Measurements from ENCODE around the gene INSYN1. TPM values are rescaled to one million over a fixed set of nuclear protein-coding genes. Genes with fewer than 3 reads are reported as not detected.

Gene INSYN1
- total and polyA plus RNA-seq, 9 of the 15 experiments (the other 6 are each of a cell fraction or from before 2014, with no cell fraction given): not detected

DNA sequence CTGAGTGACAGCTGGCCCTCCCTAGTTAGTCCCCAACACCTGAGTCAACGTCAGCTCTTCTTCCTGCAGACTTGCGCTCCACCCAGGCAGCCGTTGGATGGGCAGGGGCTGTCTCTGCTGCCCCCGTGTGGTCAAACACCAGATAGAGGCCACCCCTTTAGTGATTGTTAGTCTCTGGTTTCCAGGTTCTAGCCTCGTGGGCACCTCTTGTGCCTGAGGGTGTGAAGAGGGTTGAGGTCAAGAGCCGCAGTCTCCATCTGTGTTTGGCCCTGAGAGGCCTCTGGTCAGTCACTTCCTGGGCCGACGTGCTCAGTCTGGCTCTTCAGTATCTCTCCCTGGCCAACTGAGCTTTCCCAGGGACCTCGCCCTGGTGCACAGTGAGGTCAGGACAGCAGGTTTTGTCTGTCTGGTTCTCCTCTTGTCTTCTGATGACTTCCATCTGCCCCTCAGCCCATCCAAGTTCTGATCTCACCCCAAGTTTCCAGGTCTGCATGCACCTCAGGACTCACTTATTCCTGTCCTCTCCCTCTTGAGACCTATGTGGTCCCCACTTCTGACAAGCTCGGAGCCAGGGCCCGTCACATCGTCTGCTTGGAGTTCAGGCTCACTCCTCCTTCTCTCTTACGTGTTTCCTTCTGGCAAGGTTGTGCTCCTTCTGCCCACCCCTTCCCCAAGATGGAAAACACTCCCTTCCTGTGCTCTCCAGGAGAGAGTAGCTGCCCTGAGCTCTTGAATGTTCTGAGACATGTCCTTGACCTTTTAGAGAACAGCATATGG lies 48.1 kb downstream of the INSYN1 start (continued):
- TF ChIP-seq, protein P1, sequence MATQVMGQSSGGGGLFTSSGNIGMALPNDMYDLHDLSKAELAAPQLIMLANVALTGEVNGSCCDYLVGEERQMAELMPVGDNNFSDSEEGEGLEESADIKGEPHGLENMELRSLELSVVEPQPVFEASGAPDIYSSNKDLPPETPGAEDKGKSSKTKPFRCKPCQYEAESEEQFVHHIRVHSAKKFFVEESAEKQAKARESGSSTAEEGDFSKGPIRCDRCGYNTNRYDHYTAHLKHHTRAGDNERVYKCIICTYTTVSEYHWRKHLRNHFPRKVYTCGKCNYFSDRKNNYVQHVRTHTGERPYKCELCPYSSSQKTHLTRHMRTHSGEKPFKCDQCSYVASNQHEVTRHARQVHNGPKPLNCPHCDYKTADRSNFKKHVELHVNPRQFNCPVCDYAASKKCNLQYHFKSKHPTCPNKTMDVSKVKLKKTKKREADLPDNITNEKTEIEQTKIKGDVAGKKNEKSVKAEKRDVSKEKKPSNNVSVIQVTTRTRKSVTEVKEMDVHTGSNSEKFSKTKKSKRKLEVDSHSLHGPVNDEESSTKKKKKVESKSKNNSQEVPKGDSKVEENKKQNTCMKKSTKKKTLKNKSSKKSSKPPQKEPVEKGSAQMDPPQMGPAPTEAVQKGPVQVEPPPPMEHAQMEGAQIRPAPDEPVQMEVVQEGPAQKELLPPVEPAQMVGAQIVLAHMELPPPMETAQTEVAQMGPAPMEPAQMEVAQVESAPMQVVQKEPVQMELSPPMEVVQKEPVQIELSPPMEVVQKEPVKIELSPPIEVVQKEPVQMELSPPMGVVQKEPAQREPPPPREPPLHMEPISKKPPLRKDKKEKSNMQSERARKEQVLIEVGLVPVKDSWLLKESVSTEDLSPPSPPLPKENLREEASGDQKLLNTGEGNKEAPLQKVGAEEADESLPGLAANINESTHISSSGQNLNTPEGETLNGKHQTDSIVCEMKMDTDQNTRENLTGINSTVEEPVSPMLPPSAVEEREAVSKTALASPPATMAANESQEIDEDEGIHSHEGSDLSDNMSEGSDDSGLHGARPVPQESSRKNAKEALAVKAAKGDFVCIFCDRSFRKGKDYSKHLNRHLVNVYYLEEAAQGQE (IDR thresholded peaks at IDR 0.05; ENCODE audit: borderline replicate concordance): peak; percentile 50; the same call in 1 of the 2 replicates
- TF ChIP-seq, protein P1 (CRISPR knock-in tag; IDR thresholded peaks at IDR 0.05; ENCODE audit: low read depth): no peak
- TF ChIP-seq YBX1 (IDR thresholded peaks at IDR 0.05) (no peak), YY1 (IDR thresholded peaks at IDR 0.05; ENCODE audit: borderline replicate concordance in 1 of 3, control insufficient read depth in 1 of 3, extremely low read depth in 1 of 3, insufficient read depth in 3 of 3, insufficient read length in 1 of 3, insufficient replicate concordance in 2 of 3, low read depth in 1 of 3, low read length in 2 of 3) (peak in 1 of 3 experiments; percentile 5), POLR2H (tag; IDR thresholded peaks at IDR 0.05; ENCODE audit: low read depth) (no peak), GABPB2 (CRISPR knock-in tag; conservative IDR thresholded peaks at IDR 0.05) (no peak), COPS2 (conservative IDR thresholded peaks at IDR 0.05) (no peak), ZNF561 (CRISPR knock-in tag; conservative IDR thresholded peaks at IDR 0.05) (no peak), HDAC3 (IDR thresholded peaks at IDR 0.05; ENCODE audit: borderline replicate concordance, partially characterized antibody) (no peak)
- TF ChIP-seq, protein P2, sequence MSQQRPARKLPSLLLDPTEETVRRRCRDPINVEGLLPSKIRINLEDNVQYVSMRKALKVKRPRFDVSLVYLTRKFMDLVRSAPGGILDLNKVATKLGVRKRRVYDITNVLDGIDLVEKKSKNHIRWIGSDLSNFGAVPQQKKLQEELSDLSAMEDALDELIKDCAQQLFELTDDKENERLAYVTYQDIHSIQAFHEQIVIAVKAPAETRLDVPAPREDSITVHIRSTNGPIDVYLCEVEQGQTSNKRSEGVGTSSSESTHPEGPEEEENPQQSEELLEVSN (IDR thresholded peaks at IDR 0.05; ENCODE audit: borderline replicate concordance in 1 of 2, extremely low read depth in 1 of 2, insufficient read depth in 1 of 2, insufficient read length in 1 of 2, low read depth in 1 of 2, low read length in 1 of 2, poor library complexity in 1 of 2, severe bottlenecking in 1 of 2): no peak
- TF ChIP-seq, protein P3, sequence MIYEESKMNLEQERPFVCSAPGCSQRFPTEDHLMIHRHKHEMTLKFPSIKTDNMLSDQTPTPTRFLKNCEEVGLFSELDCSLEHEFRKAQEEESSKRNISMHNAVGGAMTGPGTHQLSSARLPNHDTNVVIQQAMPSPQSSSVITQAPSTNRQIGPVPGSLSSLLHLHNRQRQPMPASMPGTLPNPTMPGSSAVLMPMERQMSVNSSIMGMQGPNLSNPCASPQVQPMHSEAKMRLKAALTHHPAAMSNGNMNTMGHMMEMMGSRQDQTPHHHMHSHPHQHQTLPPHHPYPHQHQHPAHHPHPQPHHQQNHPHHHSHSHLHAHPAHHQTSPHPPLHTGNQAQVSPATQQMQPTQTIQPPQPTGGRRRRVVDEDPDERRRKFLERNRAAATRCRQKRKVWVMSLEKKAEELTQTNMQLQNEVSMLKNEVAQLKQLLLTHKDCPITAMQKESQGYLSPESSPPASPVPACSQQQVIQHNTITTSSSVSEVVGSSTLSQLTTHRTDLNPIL (CRISPR knock-in tag; IDR thresholded peaks at IDR 0.05): no peak
- TF ChIP-seq, protein P4, sequence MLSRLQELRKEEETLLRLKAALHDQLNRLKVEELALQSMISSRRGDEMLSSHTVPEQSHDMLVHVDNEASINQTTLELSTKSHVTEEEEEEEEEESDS (CRISPR knock-in tag; IDR thresholded peaks at IDR 0.05): no peak
- TF ChIP-seq, protein P5, sequence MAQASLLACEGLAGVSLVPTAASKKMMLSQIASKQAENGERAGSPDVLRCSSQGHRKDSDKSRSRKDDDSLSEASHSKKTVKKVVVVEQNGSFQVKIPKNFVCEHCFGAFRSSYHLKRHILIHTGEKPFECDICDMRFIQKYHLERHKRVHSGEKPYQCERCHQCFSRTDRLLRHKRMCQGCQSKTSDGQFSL (CRISPR knock-in tag; IDR thresholded peaks at IDR 0.05): no peak
- TF ChIP-seq, protein P5 (tag; IDR thresholded peaks at IDR 0.05): no peak

Data from K562 (cell line).